Karpas-422 (cell line): ENCODE data around the gene PALS2. TPM values are rescaled to one million over a fixed set of nuclear protein-coding genes. Genes with fewer than 3 reads are reported as not detected.

Source experiments
- DNase-seq: peaks from one replicate; pipeline ENCODE4 v3.0.0-alpha.2; 2015
- H2AFZ ChIP-seq: fragments of 200-600 bp; sonication (generic); 2 replicates; pipeline ENCODE4 v1.6.1; 2014; ENCODE audit warnings: antibody characterized with exemption, low read length, mixed read lengths
- H3K27ac ChIP-seq: fragments of 200-600 bp; sonication (generic); 2 replicates; pipeline ENCODE4 v1.5.1; 2014; ENCODE audit warnings: mild to moderate bottlenecking, low read length, moderate library complexity
- H3K27me3 ChIP-seq: fragments of 200-600 bp; sonication (generic); 2 replicates; pipeline ENCODE4 v1.6.1; 2014; ENCODE audit warnings: low read length, mixed read lengths
- H3K36me3 ChIP-seq: fragments of 200-600 bp; sonication (generic); 2 replicates; pipeline ENCODE4 v1.6.1; 2014; ENCODE audit warnings: low read length, mixed read lengths; ENCODE audit not compliant: insufficient read depth
- H3K4me1 ChIP-seq: fragments of 200-600 bp; sonication (generic); 2 replicates; pipeline ENCODE4 v1.6.1; 2014; ENCODE audit warnings: mild to moderate bottlenecking, low read length, mixed read lengths
- H3K4me2 ChIP-seq: fragments of 200-600 bp; sonication (generic); 2 replicates; pipeline ENCODE4 v1.6.1; 2014; ENCODE audit warnings: low read length, low read depth, mild to moderate bottlenecking; ENCODE audit not compliant: poor library complexity, severe bottlenecking
- H3K4me3 ChIP-seq: fragments of 200-600 bp; sonication (generic); 2 replicates; pipeline ENCODE4 v1.5.1; 2014; ENCODE audit warnings: mild to moderate bottlenecking, antibody characterized with exemption, low read length, mixed read lengths
- H3K79me2 ChIP-seq: fragments of 200-600 bp; sonication (generic); 2 replicates; pipeline ENCODE4 v1.6.1; 2014; ENCODE audit warnings: mild to moderate bottlenecking, low read length, mixed read lengths
- H3K9ac ChIP-seq: fragments of 200-600 bp; sonication (generic); 2 replicates; pipeline ENCODE4 v1.6.0; 2014; ENCODE audit warnings: low read length
- H3K9me2 ChIP-seq: fragments of 200-600 bp; sonication (generic), shearing (Covaris generic); replicated peaks from 2 replicates; pipeline ENCODE4 v1.6.0; 2014; ENCODE audit warnings: mild to moderate bottlenecking, low read length, moderate library complexity; ENCODE audit not compliant: insufficient read depth
- H3K9me3 ChIP-seq: fragments of 300-700, 200-600 bp; sonication (generic); 2 replicates; pipeline ENCODE4 v1.6.1; 2014; ENCODE audit warnings: low read length, mixed read lengths
- H4K20me1 ChIP-seq: fragments of 200-600 bp; sonication (generic); 2 replicates; pipeline ENCODE4 v1.6.1; 2014; ENCODE audit warnings: mild to moderate bottlenecking, antibody characterized with exemption, low read length, low read depth; ENCODE audit not compliant: insufficient read depth
- total RNA-seq: library from RNA; depleted of rRNA; stranded (reverse); fragments of >200 nt; shearing (Covaris generic); gene quantifications from 2 replicates; pipeline ENCODE4 v1.2.3, GENCODE V29; 2014; ENCODE audit warnings: low replicate concordance; rRNA removed

PALS2 gene, protein sequence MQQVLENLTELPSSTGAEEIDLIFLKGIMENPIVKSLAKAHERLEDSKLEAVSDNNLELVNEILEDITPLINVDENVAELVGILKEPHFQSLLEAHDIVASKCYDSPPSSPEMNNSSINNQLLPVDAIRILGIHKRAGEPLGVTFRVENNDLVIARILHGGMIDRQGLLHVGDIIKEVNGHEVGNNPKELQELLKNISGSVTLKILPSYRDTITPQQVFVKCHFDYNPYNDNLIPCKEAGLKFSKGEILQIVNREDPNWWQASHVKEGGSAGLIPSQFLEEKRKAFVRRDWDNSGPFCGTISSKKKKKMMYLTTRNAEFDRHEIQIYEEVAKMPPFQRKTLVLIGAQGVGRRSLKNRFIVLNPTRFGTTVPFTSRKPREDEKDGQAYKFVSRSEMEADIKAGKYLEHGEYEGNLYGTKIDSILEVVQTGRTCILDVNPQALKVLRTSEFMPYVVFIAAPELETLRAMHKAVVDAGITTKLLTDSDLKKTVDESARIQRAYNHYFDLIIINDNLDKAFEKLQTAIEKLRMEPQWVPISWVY
- total RNA-seq = 6.3 and 6.9 TPM in 2 replicates

DNA sequence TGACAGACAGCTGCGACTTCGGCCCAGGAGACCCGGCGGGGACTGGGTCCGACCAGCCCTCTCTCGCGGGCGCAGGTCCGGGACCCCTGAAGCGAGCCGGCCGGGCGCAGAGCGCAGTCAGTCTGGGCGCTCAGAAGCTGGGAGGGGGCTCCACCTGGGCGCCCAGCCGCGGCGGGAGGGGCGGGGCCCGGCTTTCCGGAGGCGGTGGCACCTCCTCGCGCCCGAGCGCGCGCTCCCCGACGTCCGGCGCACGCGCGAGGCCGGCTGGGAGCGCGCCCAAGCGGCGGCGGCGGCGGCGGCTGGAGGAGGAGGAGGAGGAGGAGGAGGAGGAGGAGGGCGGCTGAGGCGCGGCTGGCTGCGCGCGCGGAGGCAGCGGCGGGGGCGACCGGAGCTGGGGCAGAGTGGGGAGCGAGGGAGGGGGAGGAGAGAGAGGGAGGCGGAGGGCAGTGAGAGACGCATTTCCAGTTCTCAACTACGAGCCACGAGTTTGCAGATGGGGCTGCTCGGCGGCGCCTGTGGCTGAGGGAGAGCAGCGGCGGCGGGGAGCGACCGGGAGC, at the start of gene PALS2:
TSS of gene PALS2 (plus strand) at position 456 of the 557 bp plus-strand sequence. CDS start 50,216 bp downstream, outside the sequence.
- Histone ChIP-seq H3K79me2 (0 out of 2 replicates have a peak, but pooled peaks cover 12% of the 10 kb centered on the region), H3K36me3 (no peaks in the 10 kb centered on the region), H3K9me3 (no peaks in the 10 kb centered on the region), H3K4me3 (peak within 1 kb of the TSS; percentile 83), H4K20me1 (peaks cover 19% of the 10 kb centered on the region), H2AFZ (peak within 1 kb of the TSS; percentile 90), H3K27me3 (no peaks in the 10 kb centered on the region), H3K4me2 (peak within 1 kb of the TSS; percentile 96), H3K4me1 (peaks cover 39% of the 10 kb centered on the region), H3K27ac (no peak within 1 kb of the TSS), H3K9ac (peak within 1 kb of the TSS; percentile 74), H3K9me2 (no peaks in the 10 kb centered on the region)
- DNase-seq = peak; percentile 93

- no peaks in the 10 kb centered on the region for H3K27me3 ChIP-seq
- no peaks in the 10 kb centered on the region for H3K4me1 ChIP-seq
- no peaks in the 10 kb centered on the region for H3K79me2 ChIP-seq
- H3K9me3 ChIP-seq = no peaks in the 10 kb centered on the region
- DNase-seq = no peak
- no peak overlapping the region for H3K4me2 ChIP-seq
- no peaks in the 10 kb centered on the region for H3K36me3 ChIP-seq
- H2AFZ ChIP-seq = no peak overlapping the region
- no peaks in the 10 kb centered on the region for H3K9me2 ChIP-seq
- no peak overlapping the region for H3K4me3 ChIP-seq
- no peaks in the 10 kb centered on the region for H4K20me1 ChIP-seq
- no peak overlapping the region for H3K9ac ChIP-seq
- H3K27ac ChIP-seq = no peak overlapping the region
Observed at GRCh38 chr7:24531255-24531654, 42.0 kb upstream of the PALS2 start.

DNA sequence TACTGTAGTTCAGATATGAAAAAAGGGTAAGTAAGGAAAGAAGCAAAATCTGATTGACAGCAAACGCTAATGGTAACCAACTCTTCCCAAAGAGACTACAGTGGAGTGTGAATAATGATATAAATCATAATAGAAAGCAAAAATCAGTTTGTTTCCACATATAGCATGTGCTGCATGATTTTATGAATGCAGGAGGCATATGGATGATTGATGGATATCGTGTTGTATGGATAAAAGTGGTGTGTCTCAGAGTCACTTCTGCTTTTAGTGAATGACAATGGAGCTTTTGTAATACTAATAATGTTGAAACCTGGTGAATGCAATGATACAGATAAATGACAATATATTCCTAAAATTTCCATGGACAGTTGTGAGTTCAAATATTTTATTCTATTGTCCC, 36.6 kb upstream of the PALS2 start:
- no peak overlapping the region for H2AFZ ChIP-seq
- no peak overlapping the region for H3K4me3 ChIP-seq
- H3K9ac ChIP-seq = no peak overlapping the region
- H3K79me2 ChIP-seq = no peaks in the 10 kb centered on the region
- no peaks in the 10 kb centered on the region for H3K27me3 ChIP-seq
- no peak for DNase-seq
- no peak overlapping the region for H3K27ac ChIP-seq
- H3K4me2 ChIP-seq = no peak overlapping the region
- H3K9me3 ChIP-seq = no peaks in the 10 kb centered on the region
- no peaks in the 10 kb centered on the region for H4K20me1 ChIP-seq
- H3K9me2 ChIP-seq = no peaks in the 10 kb centered on the region
- H3K36me3 ChIP-seq = no peaks in the 10 kb centered on the region
- no peaks in the 10 kb centered on the region for H3K4me1 ChIP-seq

- H3K9ac ChIP-seq = no peak overlapping the region
- H3K27me3 ChIP-seq = no peaks in the 10 kb centered on the region
- H3K9me3 ChIP-seq = no peaks in the 10 kb centered on the region
- no peak overlapping the region for H3K4me2 ChIP-seq
- H3K4me1 ChIP-seq = no peaks in the 10 kb centered on the region
- no peaks in the 10 kb centered on the region for H3K79me2 ChIP-seq
- no peak overlapping the region for H3K4me3 ChIP-seq
- no peak for DNase-seq
- no peaks in the 10 kb centered on the region for H3K36me3 ChIP-seq
- H4K20me1 ChIP-seq = no peaks in the 10 kb centered on the region
- H2AFZ ChIP-seq = no peak overlapping the region
- no peaks in the 10 kb centered on the region for H3K9me2 ChIP-seq
- H3K27ac ChIP-seq = no peak overlapping the region
Observed at GRCh38 chr7:24540956-24541355, 32.3 kb upstream of the PALS2 start.

- no peaks in the 10 kb centered on the region for H3K79me2 ChIP-seq
- no peaks in the 10 kb centered on the region for H3K27me3 ChIP-seq
- no peak overlapping the region for H3K9ac ChIP-seq
- no peaks in the 10 kb centered on the region for H4K20me1 ChIP-seq
- H3K4me2 ChIP-seq = no peak overlapping the region
- H3K4me3 ChIP-seq = no peak overlapping the region
- H3K9me3 ChIP-seq = no peaks in the 10 kb centered on the region
- no peak overlapping the region for H3K27ac ChIP-seq
- H3K4me1 ChIP-seq = peaks cover 6% of the 10 kb centered on the region
- no peak for DNase-seq
- H2AFZ ChIP-seq = no peak overlapping the region
- H3K36me3 ChIP-seq = no peaks in the 10 kb centered on the region
- no peaks in the 10 kb centered on the region for H3K9me2 ChIP-seq
Observed at GRCh38 chr7:24545215-24545614, 28.0 kb upstream of the PALS2 start.

DNA sequence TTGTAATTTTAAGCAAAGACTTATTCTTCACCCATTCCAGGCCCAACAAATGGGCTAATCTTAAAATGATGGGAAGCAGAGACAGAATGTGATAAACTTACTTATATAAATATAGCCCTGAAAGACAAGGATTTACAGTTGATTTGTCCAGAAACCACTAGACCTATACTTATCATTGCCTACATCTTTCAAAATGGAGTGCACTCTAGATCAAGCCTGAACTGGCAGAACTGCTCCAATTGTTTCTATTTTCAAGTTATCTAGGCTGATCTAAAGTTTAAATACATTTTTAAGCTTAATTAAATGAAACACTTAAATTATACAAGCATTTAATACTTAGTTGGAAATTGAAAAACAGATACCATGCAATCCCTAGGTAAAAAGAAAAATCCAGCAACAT, 24.9 kb upstream of the PALS2 start:
- Histone ChIP-seq H2AFZ (no peak overlapping the region), H4K20me1 (no peaks in the 10 kb centered on the region), H3K9me3 (no peaks in the 10 kb centered on the region), H3K27me3 (no peaks in the 10 kb centered on the region), H3K36me3 (no peaks in the 10 kb centered on the region), H3K4me2 (no peak overlapping the region), H3K9ac (no peak overlapping the region), H3K4me1 (peaks cover 9% of the 10 kb centered on the region), H3K4me3 (no peak overlapping the region), H3K79me2 (no peaks in the 10 kb centered on the region), H3K9me2 (no peaks in the 10 kb centered on the region), H3K27ac (no peak overlapping the region)
- no peak for DNase-seq

DNA sequence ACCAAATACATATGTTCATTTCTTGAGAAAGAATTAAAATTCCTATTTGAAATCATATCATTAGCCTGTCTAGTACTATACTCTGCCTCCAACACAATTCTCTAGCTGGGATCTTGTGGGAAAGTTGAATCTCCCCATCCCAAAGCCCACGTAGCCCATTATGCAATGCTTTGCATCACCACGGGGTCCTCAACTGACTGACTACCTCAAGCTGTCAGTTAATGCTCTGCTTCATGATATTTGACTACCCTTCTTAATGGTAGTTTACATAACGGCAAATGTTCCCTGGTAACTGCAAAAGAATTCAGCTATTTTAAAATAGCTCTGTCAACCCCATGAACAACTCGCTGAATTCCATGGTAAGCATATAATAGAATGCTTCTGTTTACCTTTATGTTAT, 23.3 kb upstream of the PALS2 start:
- no peaks in the 10 kb centered on the region for H3K27me3 ChIP-seq
- no peak overlapping the region for H3K4me3 ChIP-seq
- no peak for DNase-seq
- H3K4me2 ChIP-seq = peak overlapping the region; percentile 15
- H3K9me3 ChIP-seq = no peaks in the 10 kb centered on the region
- no peaks in the 10 kb centered on the region for H4K20me1 ChIP-seq
- H3K9ac ChIP-seq = no peak overlapping the region
- H2AFZ ChIP-seq = no peak overlapping the region
- H3K4me1 ChIP-seq = peaks cover 9% of the 10 kb centered on the region
- H3K27ac ChIP-seq = no peak overlapping the region
- no peaks in the 10 kb centered on the region for H3K79me2 ChIP-seq
- H3K9me2 ChIP-seq = no peaks in the 10 kb centered on the region
- no peaks in the 10 kb centered on the region for H3K36me3 ChIP-seq

GRCh38 chr7:24555184-24555583, 18.1 kb upstream of the PALS2 start:
- no peak overlapping the region for H3K4me2 ChIP-seq
- H3K4me1 ChIP-seq = peaks cover 3% of the 10 kb centered on the region
- no peaks in the 10 kb centered on the region for H3K9me2 ChIP-seq
- H3K27me3 ChIP-seq = no peaks in the 10 kb centered on the region
- H3K9me3 ChIP-seq = no peaks in the 10 kb centered on the region
- H2AFZ ChIP-seq = no peak overlapping the region
- no peak overlapping the region for H3K4me3 ChIP-seq
- H3K27ac ChIP-seq = no peak overlapping the region
- no peak overlapping the region for H3K9ac ChIP-seq
- DNase-seq = no peak
- no peaks in the 10 kb centered on the region for H4K20me1 ChIP-seq
- no peaks in the 10 kb centered on the region for H3K79me2 ChIP-seq
- no peaks in the 10 kb centered on the region for H3K36me3 ChIP-seq
